ENCODE results near the gene HLTF. TPM values are rescaled to one million over a fixed set of nuclear protein-coding genes. Genes with fewer than 3 reads are reported as not detected.
"Not testable (repeated sequence)": the region's sequence is repeated elsewhere in the genome, so short reads cannot be mapped to it uniquely, and the experiment has no call there.

Gene HLTF
- total RNA-seq, 1 experiment from 2014 or later = 37.6 TPM

GRCh38 chr3:148990236-148990635, 96.1 kb downstream of the HLTF start:
- H3K27me3 ChIP-seq (replicated peaks; ENCODE audit: insufficient read depth, low read depth, low read length, poor library complexity) = peaks cover 6% of the 10 kb centered on the region
- POLR2A ChIA-PET (ENCODE audit: low non-redundant PET) = no interaction called here
- no peaks in the 10 kb centered on the region for H3K4me1 ChIP-seq (ENCODE audit: insufficient read depth, low read length, poor library complexity, severe bottlenecking)
- no peaks in the 10 kb centered on the region for H3K36me3 ChIP-seq (ENCODE audit: insufficient read depth, low read length, poor library complexity, severe bottlenecking)
- no TSS peak for BruUV-seq (replicated peaks)
- no peak overlapping the region for H3K4me3 ChIP-seq (ENCODE audit: low read depth, low read length, poor library complexity, severe bottlenecking)
- H3K9me3 ChIP-seq (ENCODE audit: low read depth, low read length, poor library complexity, severe bottlenecking) = no peaks in the 10 kb centered on the region
- intact Hi-C loops (cut with micrococcal nuclease; ENCODE audit: unreplicated experiment) = no loop called here
- CTCF ChIA-PET = no interaction called here
- TF ChIP-seq EZH2 (IDR thresholded peaks at IDR 0.05; ENCODE audit: borderline replicate concordance, low read depth, low read length, poor library complexity, severe bottlenecking) = no peak
- TF ChIP-seq CTCF (conservative IDR thresholded peaks at IDR 0.05; ENCODE audit: low read depth, low read length) = no peak
- H3K27ac ChIP-seq (ENCODE audit: low read depth, low read length, poor library complexity, severe bottlenecking) = no peak overlapping the region
- no peak for DNase-seq (ENCODE audit: low spot score)

- intact Hi-C loops (cut with micrococcal nuclease; ENCODE audit: unreplicated experiment); BruUV-seq (replicated peaks); H3K9me3 ChIP-seq (ENCODE audit: low read depth, low read length, poor library complexity, severe bottlenecking); DNase-seq (ENCODE audit: low spot score); POLR2A ChIA-PET (ENCODE audit: low non-redundant PET); H3K27me3 ChIP-seq (replicated peaks; ENCODE audit: insufficient read depth, low read depth, low read length, poor library complexity); CTCF ChIA-PET; H3K36me3 ChIP-seq (ENCODE audit: insufficient read depth, low read length, poor library complexity, severe bottlenecking); H3K4me3 ChIP-seq (ENCODE audit: low read depth, low read length, poor library complexity, severe bottlenecking); H3K4me1 ChIP-seq (ENCODE audit: insufficient read depth, low read length, poor library complexity, severe bottlenecking); H3K27ac ChIP-seq (ENCODE audit: low read depth, low read length, poor library complexity, severe bottlenecking): not testable (repeated sequence)
Measured at GRCh38 chr3:148987551-148987950, 98.8 kb downstream of the HLTF start.

- H3K27me3 ChIP-seq (replicated peaks; ENCODE audit: insufficient read depth, low read depth, low read length, poor library complexity) = no peaks in the 10 kb centered on the region
- no TSS peak for BruUV-seq (replicated peaks)
- DNase-seq (ENCODE audit: low spot score) = no peak
- H3K9me3 ChIP-seq (ENCODE audit: low read depth, low read length, poor library complexity, severe bottlenecking) = no peaks in the 10 kb centered on the region
- no peak overlapping the region for H3K4me3 ChIP-seq (ENCODE audit: low read depth, low read length, poor library complexity, severe bottlenecking)
- no peak overlapping the region for H3K27ac ChIP-seq (ENCODE audit: low read depth, low read length, poor library complexity, severe bottlenecking)
- POLR2A ChIA-PET (ENCODE audit: low non-redundant PET) = no interaction called here
- CTCF ChIA-PET = no interaction called here
- TF ChIP-seq EZH2 (IDR thresholded peaks at IDR 0.05; ENCODE audit: borderline replicate concordance, low read depth, low read length, poor library complexity, severe bottlenecking) (no peak), CTCF (conservative IDR thresholded peaks at IDR 0.05; ENCODE audit: low read depth, low read length) (no peak)
- no peaks in the 10 kb centered on the region for H3K4me1 ChIP-seq (ENCODE audit: insufficient read depth, low read length, poor library complexity, severe bottlenecking)
- no peaks in the 10 kb centered on the region for H3K36me3 ChIP-seq (ENCODE audit: insufficient read depth, low read length, poor library complexity, severe bottlenecking)
- intact Hi-C loops (cut with micrococcal nuclease; ENCODE audit: unreplicated experiment) = no loop called here
Measured at GRCh38 chr3:148981273-148981672, 105.1 kb downstream of the HLTF start.

Other genes starting within 250 kb of the HLTF start
- gene CPA3, start 221.2 kb downstream of the HLTF start, total RNA-seq (2021) = not detected in 2 replicates
- 5.1 and 8.7 TPM in 2 replicates for gene GYG1, start 95.0 kb downstream of the HLTF start, total RNA-seq (2021)
- gene HPS3, start 43.1 kb upstream of the HLTF start, total RNA-seq (2021) = 12.6 and 15.1 TPM in 2 replicates
- gene CP, start 135.3 kb upstream of the HLTF start, total RNA-seq (2021) = not detected in 2 replicates
- gene TM4SF18, start 247.1 kb upstream of the HLTF start, total RNA-seq (2021) = 0.37 and 1.5 TPM in 2 replicates

All from A673 (cell line).